ENCODE results near the gene ZFHX2.

ZFHX2 gene

GRCh38 chr14:23550131-23550811 lies 1.3 kb downstream of the ZFHX2 start:
- H2BK120ac ChIP-seq (ENCODE audit: low read depth, low read length): no peak overlapping the region
- no CpG with 5 or more reads among the region's 12 CpGs for WGBS, 2 donors (ENCODE audit: extremely low coverage in 2 of 2, insufficient read length in 2 of 2, insufficient replicate concordance in 1 of 2)
- peak overlapping the region; percentile 82 for H3K4me2 ChIP-seq (ENCODE audit: insufficient read depth, low read length, poor library complexity, severe bottlenecking)
- peak overlapping the region; percentile 31 for H3K14ac ChIP-seq (ENCODE audit: low read length)
- H3K27ac ChIP-seq (replicated peaks; ENCODE audit: low read length): no peak overlapping the region
- peak overlapping the region; percentile 84 for H2AFZ ChIP-seq (ENCODE audit: low read length)
- H4K91ac ChIP-seq (ENCODE audit: low read depth, low read length, poor library complexity): no peak overlapping the region
- peak overlapping the region; percentile 92 for H3K18ac ChIP-seq (ENCODE audit: low read length)
- H4K8ac ChIP-seq (ENCODE audit: low read depth, low read length): no peak overlapping the region
- H2BK5ac ChIP-seq (ENCODE audit: low read length): no peak overlapping the region
- no peak for DNase-seq (ENCODE audit: low spot score)
- H3K79me1 ChIP-seq (ENCODE audit: low read depth, low read length): peaks cover 5% of the 10 kb centered on the region
- peak overlapping the region; percentile 66 for H3K23ac ChIP-seq (ENCODE audit: low read depth, low read length, poor library complexity)
- peak overlapping the region; percentile 30 for H3K4ac ChIP-seq (ENCODE audit: low read length)
- peak overlapping the region; percentile 34 for H2AK5ac ChIP-seq (ENCODE audit: low read depth, low read length)
- no peak overlapping the region for H2BK12ac ChIP-seq (ENCODE audit: low read length)
- H3K36me3 ChIP-seq (replicated peaks in 1 of 2; ENCODE audit: control insufficient read depth in 2 of 2, insufficient read depth in 2 of 2, low read length in 2 of 2): no peaks in the 10 kb centered on the region
- H3K27me3 ChIP-seq (ENCODE audit: control insufficient read depth in 3 of 3, insufficient read depth in 3 of 3, low read depth in 1 of 3, low read length in 3 of 3): no peaks in the 10 kb centered on the region
- no peak overlapping the region for H2BK15ac ChIP-seq (ENCODE audit: low read length)
- H3K4me1 ChIP-seq (ENCODE audit: control insufficient read depth in 2 of 2, insufficient read depth in 1 of 2, low read depth in 1 of 2, low read length in 2 of 2): peaks cover 18 to 28% of the 10 kb centered on the region in 2 donors
- H3K9me3 ChIP-seq (replicated peaks in 1 of 2; ENCODE audit: control insufficient read depth in 2 of 2, insufficient read depth in 1 of 2, low read depth in 1 of 2, low read length in 2 of 2): no peaks in the 10 kb centered on the region
- H3K9ac ChIP-seq (ENCODE audit: low read depth, low read length, poor library complexity): peak overlapping the region; percentile 91
- H3K4me3 ChIP-seq (ENCODE audit: low read length in 2 of 2): peak overlapping the region; percentile 72 to 85

- H2AK5ac ChIP-seq (ENCODE audit: low read depth, low read length): no peak overlapping the region
- no peak overlapping the region for H2BK12ac ChIP-seq (ENCODE audit: low read length)
- no peak overlapping the region for H4K8ac ChIP-seq (ENCODE audit: low read depth, low read length)
- H2AFZ ChIP-seq (ENCODE audit: low read length): no peak overlapping the region
- H3K18ac ChIP-seq (ENCODE audit: low read length): no peak overlapping the region
- H2BK5ac ChIP-seq (ENCODE audit: low read length): no peak overlapping the region
- H3K9me3 ChIP-seq (replicated peaks in 1 of 2; ENCODE audit: control insufficient read depth in 2 of 2, insufficient read depth in 1 of 2, low read depth in 1 of 2, low read length in 2 of 2): no peaks in the 10 kb centered on the region
- no peak overlapping the region for H3K4me3 ChIP-seq (ENCODE audit: low read length in 2 of 2)
- H3K23ac ChIP-seq (ENCODE audit: low read depth, low read length, poor library complexity): no peak overlapping the region
- no peak overlapping the region for H2BK120ac ChIP-seq (ENCODE audit: low read depth, low read length)
- peaks cover 19 to 37% of the 10 kb centered on the region in 2 donors for H3K4me1 ChIP-seq (ENCODE audit: control insufficient read depth in 2 of 2, insufficient read depth in 1 of 2, low read depth in 1 of 2, low read length in 2 of 2)
- DNase-seq (ENCODE audit: low spot score): no peak
- peaks cover 5% of the 10 kb centered on the region for H3K79me1 ChIP-seq (ENCODE audit: low read depth, low read length)
- H2BK15ac ChIP-seq (ENCODE audit: low read length): no peak overlapping the region
- H3K27ac ChIP-seq (replicated peaks; ENCODE audit: low read length): peak overlapping the region; percentile 49
- WGBS, 2 donors (ENCODE audit: extremely low coverage in 2 of 2, insufficient read length in 2 of 2, insufficient replicate concordance in 1 of 2): no CpG with 5 or more reads among the region's 18 CpGs
- H3K14ac ChIP-seq (ENCODE audit: low read length): no peak overlapping the region
- no peaks in the 10 kb centered on the region for H3K27me3 ChIP-seq (ENCODE audit: control insufficient read depth in 3 of 3, insufficient read depth in 3 of 3, low read depth in 1 of 3, low read length in 3 of 3)
- no peak overlapping the region for H3K4me2 ChIP-seq (ENCODE audit: insufficient read depth, low read length, poor library complexity, severe bottlenecking)
- no peak overlapping the region for H3K4ac ChIP-seq (ENCODE audit: low read length)
- H3K36me3 ChIP-seq (replicated peaks in 1 of 2; ENCODE audit: control insufficient read depth in 2 of 2, insufficient read depth in 2 of 2, low read length in 2 of 2): no peaks in the 10 kb centered on the region
- H4K91ac ChIP-seq (ENCODE audit: low read depth, low read length, poor library complexity): no peak overlapping the region
- H3K9ac ChIP-seq (ENCODE audit: low read depth, low read length, poor library complexity): no peak overlapping the region
Measured at GRCh38 chr14:23548351-23549318, 2.9 kb downstream of the ZFHX2 start.

- H3K4ac ChIP-seq (ENCODE audit: low read length): no peak overlapping the region
- DNase-seq (ENCODE audit: low spot score): no peak
- no peaks in the 10 kb centered on the region for H3K9me3 ChIP-seq (replicated peaks in 1 of 2; ENCODE audit: control insufficient read depth in 2 of 2, insufficient read depth in 1 of 2, low read depth in 1 of 2, low read length in 2 of 2)
- no peak overlapping the region for H3K18ac ChIP-seq (ENCODE audit: low read length)
- no peak overlapping the region for H3K14ac ChIP-seq (ENCODE audit: low read length)
- H2AFZ ChIP-seq (ENCODE audit: low read length): no peak overlapping the region
- no peak overlapping the region for H2AK5ac ChIP-seq (ENCODE audit: low read depth, low read length)
- H3K27me3 ChIP-seq (ENCODE audit: control insufficient read depth in 3 of 3, insufficient read depth in 3 of 3, low read depth in 1 of 3, low read length in 3 of 3): no peaks in the 10 kb centered on the region
- H3K9ac ChIP-seq (ENCODE audit: low read depth, low read length, poor library complexity): no peak overlapping the region
- WGBS, 2 donors (ENCODE audit: extremely low coverage in 2 of 2, insufficient read length in 2 of 2, insufficient replicate concordance in 1 of 2): no CpG with 5 or more reads among the region's 2 CpGs
- no peak overlapping the region for H3K4me2 ChIP-seq (ENCODE audit: insufficient read depth, low read length, poor library complexity, severe bottlenecking)
- H3K27ac ChIP-seq (replicated peaks; ENCODE audit: low read length): peak overlapping the region; percentile 5
- H2BK15ac ChIP-seq (ENCODE audit: low read length): no peak overlapping the region
- H3K4me1 ChIP-seq (ENCODE audit: control insufficient read depth in 2 of 2, insufficient read depth in 1 of 2, low read depth in 1 of 2, low read length in 2 of 2): peaks cover 19 to 37% of the 10 kb centered on the region in 2 donors
- H4K8ac ChIP-seq (ENCODE audit: low read depth, low read length): no peak overlapping the region
- peaks cover 3 to 5% of the 10 kb centered on the region in 2 donors for H3K36me3 ChIP-seq (replicated peaks in 1 of 2; ENCODE audit: control insufficient read depth in 2 of 2, insufficient read depth in 2 of 2, low read length in 2 of 2)
- H4K91ac ChIP-seq (ENCODE audit: low read depth, low read length, poor library complexity): no peak overlapping the region
- peaks cover 5% of the 10 kb centered on the region for H3K79me1 ChIP-seq (ENCODE audit: low read depth, low read length)
- H2BK12ac ChIP-seq (ENCODE audit: low read length): no peak overlapping the region
- H2BK5ac ChIP-seq (ENCODE audit: low read length): no peak overlapping the region
- H2BK120ac ChIP-seq (ENCODE audit: low read depth, low read length): no peak overlapping the region
- H3K23ac ChIP-seq (ENCODE audit: low read depth, low read length, poor library complexity): no peak overlapping the region
- H3K4me3 ChIP-seq (ENCODE audit: low read length in 2 of 2): no peak overlapping the region
Measured at GRCh38 chr14:23547924-23548323, 3.6 kb downstream of the ZFHX2 start.

GRCh38 chr14:23546450-23547035 lies 5.0 kb downstream of the ZFHX2 start:
- H3K23ac ChIP-seq (ENCODE audit: low read depth, low read length, poor library complexity): no peak overlapping the region
- H4K91ac ChIP-seq (ENCODE audit: low read depth, low read length, poor library complexity): no peak overlapping the region
- peaks cover 5 to 6% of the 10 kb centered on the region in 2 donors for H3K36me3 ChIP-seq (replicated peaks in 1 of 2; ENCODE audit: control insufficient read depth in 2 of 2, insufficient read depth in 2 of 2, low read length in 2 of 2)
- H2BK5ac ChIP-seq (ENCODE audit: low read length): no peak overlapping the region
- no peak overlapping the region for H2AFZ ChIP-seq (ENCODE audit: low read length)
- no peak overlapping the region for H3K4ac ChIP-seq (ENCODE audit: low read length)
- no peak overlapping the region for H3K27ac ChIP-seq (replicated peaks; ENCODE audit: low read length)
- H2AK5ac ChIP-seq (ENCODE audit: low read depth, low read length): no peak overlapping the region
- H3K9ac ChIP-seq (ENCODE audit: low read depth, low read length, poor library complexity): no peak overlapping the region
- no peak overlapping the region for H3K18ac ChIP-seq (ENCODE audit: low read length)
- H3K4me2 ChIP-seq (ENCODE audit: insufficient read depth, low read length, poor library complexity, severe bottlenecking): no peak overlapping the region
- H2BK12ac ChIP-seq (ENCODE audit: low read length): no peak overlapping the region
- no peak for DNase-seq (ENCODE audit: low spot score)
- H3K14ac ChIP-seq (ENCODE audit: low read length): no peak overlapping the region
- H3K4me1 ChIP-seq (ENCODE audit: control insufficient read depth in 2 of 2, insufficient read depth in 1 of 2, low read depth in 1 of 2, low read length in 2 of 2): peaks cover 19 to 37% of the 10 kb centered on the region in 2 donors
- H3K4me3 ChIP-seq (ENCODE audit: low read length in 2 of 2): no peak overlapping the region
- H4K8ac ChIP-seq (ENCODE audit: low read depth, low read length): no peak overlapping the region
- no CpG with 5 or more reads among the region's 10 CpGs for WGBS, 2 donors (ENCODE audit: extremely low coverage in 2 of 2, insufficient read length in 2 of 2, insufficient replicate concordance in 1 of 2)
- no peak overlapping the region for H2BK120ac ChIP-seq (ENCODE audit: low read depth, low read length)
- peaks cover 5% of the 10 kb centered on the region for H3K79me1 ChIP-seq (ENCODE audit: low read depth, low read length)
- no peak overlapping the region for H2BK15ac ChIP-seq (ENCODE audit: low read length)
- H3K27me3 ChIP-seq (ENCODE audit: control insufficient read depth in 3 of 3, insufficient read depth in 3 of 3, low read depth in 1 of 3, low read length in 3 of 3): no peaks in the 10 kb centered on the region
- H3K9me3 ChIP-seq (replicated peaks in 1 of 2; ENCODE audit: control insufficient read depth in 2 of 2, insufficient read depth in 1 of 2, low read depth in 1 of 2, low read length in 2 of 2): no peaks in the 10 kb centered on the region

All from neuronal stem cell (in vitro differentiated cells).